Stimulated activated CD4-positive, alpha-beta T cell treated with anti-CD3 and anti-CD28 coated beads, Interleukin-15, amount 100 ng/mL, for 1 hour (primary cell): ENCODE measurements around the gene TNS1.
"Not testable (repeated sequence)": the region's sequence is repeated elsewhere in the genome, so short reads cannot be mapped to it uniquely, and the experiment has no call there.

Experiments
- DNase-seq, 2 donors: peaks; one replicate each; pipeline ENCODE4 v3.0.0-alpha.2; 2020; ENCODE audit warnings: low read depth in 1 of 2, low spot score in 1 of 2

TNS1 gene

GRCh38 chr2:217789003-217789735 is 213.6 kb downstream of the TNS1 start:
- peak; percentile 39 to 63 for DNase-seq

- DNase-seq: no peak
These were observed 214.2 kb downstream of the TNS1 start for GRCh38 chr2:217788669-217789002.

DNA sequence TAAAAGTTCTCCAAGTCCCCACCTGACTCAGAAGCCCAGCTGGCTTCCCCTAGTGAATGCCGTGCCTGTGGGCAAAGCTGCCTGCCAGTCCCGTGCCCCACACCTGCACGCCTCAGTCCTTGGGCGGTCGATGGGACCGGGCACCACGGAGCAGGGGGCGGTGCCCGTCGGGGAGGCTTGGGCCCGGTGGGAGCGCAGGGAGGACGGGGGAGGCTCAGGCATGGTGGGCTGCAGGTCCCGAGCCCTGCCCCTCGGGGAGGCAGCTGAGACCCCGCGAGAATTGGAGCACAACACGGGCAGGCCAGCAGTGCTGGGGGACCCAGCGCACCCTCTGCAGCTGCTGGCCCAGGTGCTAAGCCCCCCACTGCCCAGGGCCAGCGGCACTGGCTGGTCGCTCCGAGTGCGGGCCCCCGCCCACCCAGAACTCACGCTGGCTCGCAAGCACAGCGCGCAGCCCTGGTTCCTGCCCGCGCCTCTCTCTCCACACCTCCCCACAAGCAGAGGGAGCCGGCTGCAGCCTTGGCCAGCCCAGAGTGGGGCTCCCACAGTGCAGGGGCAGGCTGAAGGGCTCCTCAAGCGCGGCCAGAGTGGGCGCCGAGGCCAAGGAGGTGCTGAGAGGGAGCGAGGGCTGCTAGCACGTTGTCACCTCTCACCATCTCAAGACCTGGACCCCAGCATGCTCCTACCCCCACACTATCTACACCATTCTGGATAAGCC is 215.5 kb downstream of the TNS1 start:
- no peak for DNase-seq

DNA sequence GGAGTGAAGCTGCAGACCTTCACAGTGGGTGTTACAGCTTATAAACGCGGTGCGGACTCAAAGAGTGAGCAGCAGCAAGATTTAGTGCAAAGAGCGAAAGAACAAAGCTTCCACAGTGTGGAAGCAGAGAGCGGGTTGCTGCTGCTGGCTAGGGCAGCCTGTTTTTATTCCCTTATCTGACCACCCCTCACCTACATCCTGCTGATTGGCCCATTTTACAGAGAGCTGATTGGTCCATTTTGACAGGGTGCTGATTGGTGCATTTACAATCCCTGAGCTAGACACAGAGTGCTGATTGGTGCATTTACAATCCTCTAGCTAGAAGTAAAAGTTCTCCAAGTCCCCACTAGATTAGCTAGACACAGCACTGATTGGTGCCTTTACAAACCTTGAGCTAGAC is 216.2 kb downstream of the TNS1 start:
- not testable (repeated sequence) for DNase-seq

GRCh38 chr2:217785544-217786045 is 217.2 kb downstream of the TNS1 start:
- DNase-seq: peak; percentile 46 to 63

DNA sequence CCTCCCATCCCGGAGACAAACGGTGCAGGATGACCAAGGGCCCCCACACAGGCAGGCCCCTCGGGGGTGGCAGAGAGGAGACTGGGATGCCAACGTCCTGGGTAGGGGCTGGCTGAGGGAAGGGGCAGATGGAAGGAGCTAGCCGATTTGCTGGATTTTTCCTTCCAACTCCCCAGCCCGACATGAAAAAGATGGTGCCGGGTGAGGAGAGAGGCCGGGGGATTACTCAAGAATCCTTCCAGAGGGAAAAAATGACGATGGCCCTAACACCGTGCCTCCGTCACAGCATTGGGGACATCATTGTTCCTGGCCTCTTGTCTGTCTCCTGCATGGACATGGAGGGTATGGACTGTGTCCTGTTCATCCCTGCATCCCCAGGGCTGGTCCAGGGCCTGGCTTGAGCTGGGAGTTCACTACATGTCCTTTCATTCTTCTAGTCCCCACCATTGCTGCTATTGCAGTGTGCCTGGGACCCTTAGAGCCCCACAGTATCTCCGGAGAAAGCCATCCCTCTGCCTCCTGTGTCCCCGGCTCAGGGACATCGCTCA is 217.7 kb downstream of the TNS1 start:
- no peak for DNase-seq

DNA sequence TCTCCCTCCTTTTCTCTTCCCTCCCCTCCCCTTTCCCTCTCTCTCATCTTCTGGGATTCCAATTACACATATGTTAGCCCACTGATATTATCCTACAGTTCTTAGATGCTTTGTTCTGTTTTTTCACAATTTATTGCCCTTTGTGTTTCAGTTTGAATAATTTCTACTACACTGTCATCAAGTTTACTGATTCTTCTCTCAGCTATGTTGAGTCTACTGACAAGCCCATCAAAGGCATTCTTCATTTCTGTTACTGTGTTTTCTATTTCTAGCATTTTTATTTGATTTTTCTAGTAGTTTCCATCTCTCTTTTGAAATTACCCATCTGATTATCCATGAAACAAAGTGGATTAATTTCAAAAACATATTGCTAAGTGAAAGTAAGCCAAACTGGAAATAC is 219.6 kb downstream of the TNS1 start:
- no peak for DNase-seq

GRCh38 chr2:217777906-217778305 is 224.9 kb downstream of the TNS1 start:
- no peak for DNase-seq

DNA sequence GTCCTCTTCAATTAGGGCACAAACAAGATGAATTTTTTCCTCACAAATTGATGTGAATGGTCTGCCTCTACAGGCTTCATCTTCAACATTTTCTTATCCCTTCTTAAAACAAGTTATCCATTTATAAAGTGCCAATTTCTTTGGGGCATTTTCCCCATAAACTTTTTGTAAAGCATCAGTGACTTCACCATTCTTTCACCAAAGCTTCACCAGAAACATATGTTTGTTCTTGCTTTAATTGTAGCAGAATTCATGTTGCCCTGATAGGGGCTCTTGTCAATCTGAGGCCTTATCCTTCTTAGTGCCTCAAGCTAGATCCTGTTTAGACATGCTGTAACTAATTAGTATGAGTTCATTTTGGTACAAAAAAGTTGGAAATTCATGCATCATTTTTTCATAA is 226.2 kb downstream of the TNS1 start:
- DNase-seq: no peak

- DNase-seq: no peak
These were observed 226.8 kb downstream of the TNS1 start for GRCh38 chr2:217775920-217776503.

DNA sequence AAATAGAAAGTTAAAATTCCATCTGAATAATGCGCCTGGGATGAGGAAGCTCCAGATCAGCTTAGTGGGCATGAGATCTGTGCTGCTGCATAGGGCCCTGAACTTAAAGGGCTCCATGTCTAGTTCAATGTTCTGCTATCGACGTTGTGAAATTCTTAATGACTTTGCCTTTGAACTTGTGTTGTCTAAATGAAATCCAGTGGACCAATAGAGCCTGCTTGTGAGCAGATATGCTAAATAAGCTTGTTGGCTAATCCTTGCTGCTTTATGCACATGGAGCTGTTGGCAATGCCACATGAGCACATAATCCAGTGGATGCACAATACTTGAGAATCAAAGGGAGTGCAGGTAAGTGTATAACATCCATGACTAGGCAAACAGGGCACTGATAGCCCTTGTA is 228.6 kb downstream of the TNS1 start:
- no peak for DNase-seq

GRCh38 chr2:217773539-217773938 is 229.3 kb downstream of the TNS1 start:
- DNase-seq: no peak

- DNase-seq: no peak
These were observed 236.4 kb downstream of the TNS1 start for GRCh38 chr2:217766356-217766755.

DNA sequence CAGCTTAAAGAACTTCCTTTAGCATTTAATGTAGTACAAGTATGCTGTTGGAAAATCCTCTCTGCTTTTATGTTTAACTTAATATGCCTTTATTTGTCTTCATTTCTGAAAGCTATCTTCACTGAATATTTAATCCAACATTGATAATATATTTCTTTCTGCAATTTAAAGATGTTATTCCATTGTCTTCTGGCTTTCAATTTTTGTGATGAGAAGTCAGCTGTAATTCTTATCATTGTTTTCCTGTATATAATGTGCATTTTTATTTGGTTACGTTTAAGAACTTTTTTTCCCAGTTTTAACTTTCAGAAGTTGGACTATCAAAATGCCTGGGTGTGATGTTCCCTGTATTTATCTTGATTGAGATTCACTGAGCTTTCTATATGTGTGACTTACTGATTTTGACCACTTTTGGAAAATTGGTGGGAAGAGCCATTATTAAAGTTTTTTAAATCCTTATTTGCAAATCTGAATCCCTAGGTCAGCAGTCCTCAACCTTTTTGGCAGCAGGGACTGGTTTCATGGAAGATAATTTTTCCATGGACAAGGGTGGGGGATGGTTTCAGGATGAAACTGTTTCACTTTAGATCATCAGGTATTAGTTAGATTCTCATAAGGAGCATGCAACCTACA is 241.0 kb downstream of the TNS1 start:
- DNase-seq: no peak

DNA sequence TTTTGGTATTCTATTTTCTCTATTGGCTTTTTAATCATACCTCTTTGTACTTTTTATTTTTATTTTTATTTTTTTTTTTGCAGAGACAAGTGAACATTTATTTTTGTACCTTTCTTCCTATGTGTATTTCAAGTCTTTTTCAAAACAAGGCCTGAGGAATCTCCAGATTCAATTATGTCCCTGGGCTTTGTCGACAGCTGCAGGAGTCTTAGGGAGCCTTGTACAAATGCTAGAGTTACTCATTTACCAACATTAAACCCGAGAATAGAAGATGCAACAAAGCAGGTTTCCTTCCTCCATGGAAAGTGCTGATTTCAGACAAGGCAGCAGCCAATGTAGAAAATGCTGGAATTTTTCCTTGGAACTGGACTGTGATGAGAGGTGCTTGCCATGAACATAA is 242.8 kb downstream of the TNS1 start:
- DNase-seq: no peak

DNA sequence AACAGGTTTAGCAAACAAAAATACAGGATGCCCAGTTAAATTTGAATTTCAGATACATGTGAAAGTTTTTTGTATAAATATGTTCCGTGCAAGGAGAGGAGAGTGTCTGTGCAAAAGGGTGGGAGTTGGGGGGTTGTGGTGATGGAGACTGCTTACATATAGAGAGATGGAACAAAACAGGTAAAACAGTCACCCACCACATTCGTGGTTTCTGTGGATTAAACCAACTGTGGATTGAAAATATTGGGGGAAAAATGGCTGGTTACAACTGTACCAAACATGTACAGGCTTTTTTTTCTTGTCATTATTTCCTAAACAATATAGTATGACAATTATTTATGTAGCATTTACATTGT is 245.7 kb downstream of the TNS1 start:
- DNase-seq: no peak

DNA sequence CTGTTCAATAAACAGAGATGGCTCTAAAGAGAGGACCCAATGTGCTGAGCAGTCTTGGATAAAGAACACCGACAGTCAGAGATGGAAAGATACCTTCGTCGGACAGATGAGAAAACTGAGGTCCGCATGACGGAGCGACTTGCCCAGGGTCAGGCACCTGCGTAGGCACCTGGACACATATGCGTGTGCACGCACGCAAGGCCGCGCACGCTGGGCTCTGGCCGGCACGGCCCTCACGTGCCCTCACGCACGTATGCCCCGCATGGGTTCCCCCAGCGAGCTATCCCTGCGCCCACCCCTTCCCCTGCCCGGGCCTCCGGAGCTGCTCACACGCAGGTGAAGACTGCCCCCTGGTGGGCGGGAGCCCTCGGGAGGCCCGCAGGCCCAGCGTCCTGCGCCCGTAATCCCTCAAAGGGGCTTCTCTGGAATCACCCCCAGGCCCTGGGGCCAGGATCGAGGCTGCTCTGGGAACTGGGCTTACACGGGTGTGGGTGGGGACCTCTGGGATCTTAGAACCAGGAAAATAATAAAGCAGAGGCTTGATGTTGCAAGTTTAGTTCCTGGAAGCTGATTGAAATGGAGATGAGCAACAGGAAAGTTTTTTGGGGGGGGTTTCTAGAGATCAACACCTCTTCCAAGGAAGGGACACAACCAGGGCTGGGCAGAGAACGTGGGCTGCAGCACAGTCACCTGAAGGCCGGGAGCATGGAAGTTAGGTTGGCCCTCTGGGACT is 246.3 kb downstream of the TNS1 start:
- DNase-seq: peak; percentile 13 to 66

DNA sequence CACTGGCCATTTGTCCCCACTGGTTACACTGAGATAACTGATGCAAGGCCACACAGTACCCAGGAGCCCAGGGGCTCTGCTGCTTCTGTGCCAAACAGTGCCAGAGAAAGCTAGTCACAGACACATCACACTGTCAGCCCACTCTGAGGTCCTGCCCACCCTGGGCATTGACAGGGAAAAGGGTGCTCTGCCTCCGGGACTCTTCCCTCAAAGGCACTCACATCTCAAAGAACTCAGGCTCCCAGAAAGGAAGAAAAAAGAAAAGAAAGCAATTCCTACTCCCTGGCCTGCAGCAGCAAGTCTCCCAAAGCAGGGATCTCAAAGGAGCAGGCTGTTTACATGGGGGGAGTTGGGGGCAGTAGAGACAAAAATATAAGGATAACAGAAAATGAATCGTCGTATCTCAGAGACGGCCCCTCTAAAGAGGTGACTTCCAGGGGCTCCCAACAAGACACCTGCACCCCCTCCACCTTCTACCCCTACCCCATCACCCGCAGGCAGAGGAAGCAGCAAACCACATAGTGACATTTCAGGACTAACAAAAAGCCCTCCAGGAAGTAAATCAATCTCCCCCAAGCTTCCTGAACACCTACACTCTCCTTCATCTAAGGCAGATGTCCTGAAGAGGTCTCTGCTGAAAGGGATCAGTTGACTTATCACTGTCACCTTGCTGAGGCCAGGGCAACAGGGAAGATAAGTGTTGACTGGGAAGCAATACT is 247.6 kb downstream of the TNS1 start:
- no peak for DNase-seq

GRCh38 chr2:217753460-217754200 is 249.2 kb downstream of the TNS1 start:
- no peak for DNase-seq
